GM12801 (cell line): Measurements from ENCODE around the gene BTG1.

Experiments
- TF ChIP-seq, protein P1 (sequence below): IDR thresholded peaks from one replicate; pipeline ENCODE4 v1.5.1; 2011; ENCODE audit warnings: control low read depth; ENCODE audit not compliant: insufficient read length; ENCODE audit errors: extremely low read depth

BTG1 gene, protein sequence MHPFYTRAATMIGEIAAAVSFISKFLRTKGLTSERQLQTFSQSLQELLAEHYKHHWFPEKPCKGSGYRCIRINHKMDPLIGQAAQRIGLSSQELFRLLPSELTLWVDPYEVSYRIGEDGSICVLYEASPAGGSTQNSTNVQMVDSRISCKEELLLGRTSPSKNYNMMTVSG

DNA sequence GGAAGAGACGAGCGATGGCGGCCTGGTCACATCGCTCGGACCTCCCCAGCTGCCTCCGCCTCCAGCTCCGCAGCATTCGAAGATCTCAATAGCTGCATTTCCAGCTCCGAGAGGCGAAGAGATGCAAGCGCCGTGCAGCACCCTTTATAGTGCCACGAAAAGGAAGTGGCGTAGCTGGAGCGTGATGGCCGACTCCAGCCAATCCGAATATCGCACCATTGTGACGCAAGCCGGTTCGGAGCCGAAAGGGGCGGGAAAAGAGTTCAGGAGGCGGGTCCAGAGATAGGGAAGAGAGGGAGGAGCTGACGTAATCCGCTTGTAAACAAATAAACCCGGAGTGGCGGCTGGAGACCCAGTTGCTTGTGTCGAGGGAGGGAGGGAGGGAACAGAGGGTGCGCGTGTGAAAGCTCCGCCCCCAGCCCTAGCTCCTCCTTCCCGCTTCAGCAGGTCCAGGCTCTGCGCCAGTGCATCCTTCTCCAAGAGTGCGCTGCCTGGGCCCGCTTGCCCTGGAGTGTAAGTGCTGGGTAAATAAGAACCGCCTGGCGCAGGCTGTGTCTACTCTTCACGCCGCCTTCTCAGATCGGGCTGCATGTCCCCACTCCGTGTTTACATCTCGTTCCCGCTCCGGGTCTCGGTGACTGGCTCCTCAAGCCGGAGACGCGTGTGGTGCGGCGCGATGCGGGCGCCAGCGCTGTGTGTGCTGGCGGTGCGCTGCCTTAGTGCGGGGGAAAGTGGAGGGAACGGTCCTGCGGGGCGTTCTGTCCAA, at the start of gene BTG1:
Gene BTG1, minus strand, starts transcription at position 116 of the 766 bp plus-strand sequence. CDS start 311 bp downstream, outside the sequence.
- TF ChIP-seq, protein P1, sequence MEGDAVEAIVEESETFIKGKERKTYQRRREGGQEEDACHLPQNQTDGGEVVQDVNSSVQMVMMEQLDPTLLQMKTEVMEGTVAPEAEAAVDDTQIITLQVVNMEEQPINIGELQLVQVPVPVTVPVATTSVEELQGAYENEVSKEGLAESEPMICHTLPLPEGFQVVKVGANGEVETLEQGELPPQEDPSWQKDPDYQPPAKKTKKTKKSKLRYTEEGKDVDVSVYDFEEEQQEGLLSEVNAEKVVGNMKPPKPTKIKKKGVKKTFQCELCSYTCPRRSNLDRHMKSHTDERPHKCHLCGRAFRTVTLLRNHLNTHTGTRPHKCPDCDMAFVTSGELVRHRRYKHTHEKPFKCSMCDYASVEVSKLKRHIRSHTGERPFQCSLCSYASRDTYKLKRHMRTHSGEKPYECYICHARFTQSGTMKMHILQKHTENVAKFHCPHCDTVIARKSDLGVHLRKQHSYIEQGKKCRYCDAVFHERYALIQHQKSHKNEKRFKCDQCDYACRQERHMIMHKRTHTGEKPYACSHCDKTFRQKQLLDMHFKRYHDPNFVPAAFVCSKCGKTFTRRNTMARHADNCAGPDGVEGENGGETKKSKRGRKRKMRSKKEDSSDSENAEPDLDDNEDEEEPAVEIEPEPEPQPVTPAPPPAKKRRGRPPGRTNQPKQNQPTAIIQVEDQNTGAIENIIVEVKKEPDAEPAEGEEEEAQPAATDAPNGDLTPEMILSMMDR = no peak

DNA sequence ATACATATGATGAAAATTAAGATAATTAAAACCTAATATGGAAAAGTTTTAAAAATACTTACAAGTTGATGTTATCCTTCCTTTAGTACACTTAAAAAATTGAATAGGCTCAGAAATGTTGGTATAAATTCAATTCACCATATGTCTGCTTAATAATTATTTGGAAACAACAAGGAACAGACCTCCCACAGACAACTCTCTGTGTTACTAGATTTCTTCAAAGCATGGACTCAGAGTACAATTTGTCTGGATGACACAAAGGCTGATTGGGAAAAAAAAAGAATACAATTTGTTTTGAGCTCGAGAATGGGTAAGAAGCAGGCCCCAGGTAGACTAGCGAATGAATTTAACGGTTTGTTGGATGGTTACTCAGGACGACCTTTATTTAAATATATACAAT, 48.9 kb upstream of the BTG1 start:
- TF ChIP-seq, protein P1 = no peak

DNA sequence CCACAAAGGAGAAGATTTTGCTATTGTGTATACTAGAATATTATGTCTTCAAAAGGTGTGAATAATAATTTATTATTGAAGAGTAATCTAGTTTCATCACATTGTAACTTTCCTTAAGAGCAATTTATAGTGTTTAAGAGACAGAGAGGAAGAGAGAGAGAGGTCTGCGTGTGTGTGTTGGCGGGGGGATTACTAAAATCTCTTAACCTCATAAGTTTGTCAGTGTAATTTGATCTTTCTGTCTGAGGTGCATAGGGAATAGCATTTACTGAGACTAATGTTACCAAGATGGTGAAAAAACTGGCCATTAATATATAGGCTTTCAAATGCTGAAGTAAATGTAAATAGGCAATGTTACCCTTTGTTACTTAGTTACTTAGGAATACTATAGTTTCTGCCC, 48.2 kb upstream of the BTG1 start:
- TF ChIP-seq, protein P1 = no peak

DNA sequence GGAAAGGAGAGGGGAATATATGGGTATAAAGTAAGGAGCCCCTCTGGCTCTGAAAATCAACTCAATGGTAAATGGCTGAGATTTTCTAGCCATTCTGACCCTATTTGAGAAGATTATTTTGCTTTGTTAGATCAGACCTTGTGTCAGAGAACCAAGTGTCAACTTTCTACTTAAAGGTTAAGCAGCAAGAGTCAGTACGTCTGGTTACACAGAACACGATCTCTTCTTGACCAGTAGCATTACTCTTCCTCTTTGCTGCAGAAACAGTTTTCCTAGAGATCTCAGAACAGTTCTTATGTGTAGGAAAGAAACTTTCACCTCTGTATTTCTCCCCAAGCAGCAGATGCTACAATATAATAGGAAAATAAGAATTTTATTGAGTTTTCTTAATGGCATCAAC, 47.4 kb upstream of the BTG1 start:
- TF ChIP-seq, protein P1 = no peak

DNA sequence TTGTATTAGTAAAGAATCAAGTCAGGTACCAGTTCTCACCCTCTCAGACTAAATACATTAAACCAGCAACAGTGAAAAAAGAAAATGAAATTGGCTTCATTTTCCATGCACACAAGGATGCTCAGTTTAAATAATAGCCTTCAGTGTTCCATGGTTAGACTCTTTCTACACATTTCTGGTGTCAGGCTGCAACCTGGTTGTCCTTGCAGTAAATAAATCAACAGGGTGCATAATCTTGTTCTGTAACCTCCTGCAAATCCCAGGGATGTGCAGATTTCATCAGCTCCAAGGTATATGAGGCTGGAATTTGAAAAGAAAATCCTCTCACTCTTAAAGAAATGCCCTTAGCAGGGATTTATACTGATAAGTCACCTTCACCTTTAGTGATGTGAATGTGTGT, 46.7 kb upstream of the BTG1 start:
- TF ChIP-seq, protein P1 = no peak

DNA sequence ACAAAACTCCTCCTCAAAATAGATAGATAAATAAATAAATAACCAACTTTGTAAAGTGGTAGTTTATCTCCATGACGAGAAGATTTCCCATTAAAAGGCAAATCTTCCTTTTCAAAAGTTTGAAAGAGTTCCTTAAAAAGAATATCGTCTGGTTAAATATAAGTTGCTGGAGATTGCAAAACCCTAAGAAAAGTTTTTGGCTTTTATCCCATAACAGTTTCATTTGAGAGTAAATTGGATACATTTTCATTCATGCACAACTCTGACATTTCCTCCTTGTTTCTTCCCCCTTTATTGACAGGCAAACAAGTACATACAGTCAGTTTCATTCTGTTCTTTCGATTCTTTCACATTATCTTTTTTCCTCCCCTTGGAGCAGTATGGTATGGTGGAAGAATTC, 45.4 kb upstream of the BTG1 start:
- TF ChIP-seq, protein P1 = no peak

DNA sequence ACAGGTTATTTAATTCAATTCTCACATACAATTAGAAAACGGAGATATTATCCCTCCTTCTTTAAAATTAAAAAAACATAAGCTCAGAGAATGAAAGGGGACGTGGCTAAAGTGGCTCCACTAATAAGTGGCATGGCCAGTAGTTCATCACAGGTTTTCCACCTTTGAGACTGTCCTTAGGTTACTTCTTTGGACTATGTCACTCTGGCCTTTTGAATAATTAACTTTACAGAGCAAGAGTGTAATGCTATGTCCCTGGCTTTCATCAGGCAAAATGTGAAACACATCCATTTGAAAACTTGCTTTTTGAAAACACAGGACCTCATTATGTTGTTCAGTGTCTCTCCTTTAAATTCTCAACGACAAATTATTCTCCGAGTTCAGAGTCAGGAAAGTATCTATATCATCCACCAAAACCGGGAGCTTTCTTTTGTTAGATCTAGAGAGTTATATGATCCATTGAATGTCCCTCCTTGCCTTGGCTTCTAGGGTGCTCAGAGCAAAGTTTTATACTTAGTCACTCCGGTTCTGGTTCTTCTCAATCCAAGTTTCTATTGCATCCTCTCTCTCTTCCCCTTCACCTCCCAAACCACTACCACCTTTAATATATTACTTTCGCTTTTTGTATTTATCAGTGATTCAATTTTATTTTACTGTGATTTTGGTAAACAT, 43.0 kb upstream of the BTG1 start:
- TF ChIP-seq, protein P1 = no peak
